HL-60 (cell line): Measurements from ENCODE around the gene IFT52.

Source experiments
- GABPA ChIP-seq: IDR thresholded peaks from 2 replicates; pipeline ENCODE4 v1.6.1; 2012; ENCODE audit warnings: low read depth
- POLR2AphosphoS5 ChIP-seq: IDR thresholded peaks from 2 replicates; pipeline ENCODE4 v1.6.1; 2012; ENCODE audit warnings: low read depth
- TF ChIP-seq, protein P1 (sequence below): IDR thresholded peaks from one replicate; pipeline ENCODE4 v1.5.1; 2011; ENCODE audit warnings: low read length, control low read depth, inconsistent platforms; ENCODE audit not compliant: insufficient read depth
- TF ChIP-seq, protein P2 (sequence below): IDR thresholded peaks from 2 replicates; pipeline ENCODE4 v1.6.1; 2012; ENCODE audit warnings: low read depth; ENCODE audit not compliant: insufficient replicate concordance

DNA sequence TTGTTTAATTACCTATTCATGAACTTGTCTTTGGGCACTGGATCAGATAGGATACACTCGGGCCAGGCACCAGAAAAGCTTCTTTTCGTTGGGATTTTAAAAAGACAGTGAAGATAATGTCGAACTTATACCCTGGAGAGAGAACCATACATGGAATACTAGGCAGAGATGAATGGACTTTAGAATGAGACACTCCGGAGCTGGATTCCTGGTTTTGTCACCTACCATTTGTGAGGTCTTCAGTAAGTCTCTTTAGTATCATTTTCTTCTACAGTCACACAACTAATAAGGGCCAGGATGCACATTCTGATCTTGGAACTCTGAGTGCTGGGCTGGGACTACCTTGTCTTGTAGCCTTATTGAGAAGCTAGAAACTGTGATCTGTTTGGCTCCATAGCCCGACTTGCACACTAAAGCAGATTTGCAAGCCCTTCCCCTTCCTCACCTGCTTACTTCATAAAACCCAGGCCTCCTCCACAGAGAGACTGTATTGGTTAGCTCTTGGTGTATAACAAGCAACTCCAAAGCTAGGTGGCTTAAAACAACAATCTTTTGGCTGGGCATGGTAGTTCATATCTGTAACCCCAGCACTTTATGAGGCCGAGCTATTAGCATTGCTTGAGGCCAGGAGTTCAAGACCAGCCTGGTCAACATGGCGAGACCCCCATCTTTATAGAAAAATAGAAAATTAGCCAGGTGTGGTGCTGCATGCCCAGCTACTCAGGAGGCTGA, 7.4 kb upstream of the IFT52 start:
- TF ChIP-seq, protein P1, sequence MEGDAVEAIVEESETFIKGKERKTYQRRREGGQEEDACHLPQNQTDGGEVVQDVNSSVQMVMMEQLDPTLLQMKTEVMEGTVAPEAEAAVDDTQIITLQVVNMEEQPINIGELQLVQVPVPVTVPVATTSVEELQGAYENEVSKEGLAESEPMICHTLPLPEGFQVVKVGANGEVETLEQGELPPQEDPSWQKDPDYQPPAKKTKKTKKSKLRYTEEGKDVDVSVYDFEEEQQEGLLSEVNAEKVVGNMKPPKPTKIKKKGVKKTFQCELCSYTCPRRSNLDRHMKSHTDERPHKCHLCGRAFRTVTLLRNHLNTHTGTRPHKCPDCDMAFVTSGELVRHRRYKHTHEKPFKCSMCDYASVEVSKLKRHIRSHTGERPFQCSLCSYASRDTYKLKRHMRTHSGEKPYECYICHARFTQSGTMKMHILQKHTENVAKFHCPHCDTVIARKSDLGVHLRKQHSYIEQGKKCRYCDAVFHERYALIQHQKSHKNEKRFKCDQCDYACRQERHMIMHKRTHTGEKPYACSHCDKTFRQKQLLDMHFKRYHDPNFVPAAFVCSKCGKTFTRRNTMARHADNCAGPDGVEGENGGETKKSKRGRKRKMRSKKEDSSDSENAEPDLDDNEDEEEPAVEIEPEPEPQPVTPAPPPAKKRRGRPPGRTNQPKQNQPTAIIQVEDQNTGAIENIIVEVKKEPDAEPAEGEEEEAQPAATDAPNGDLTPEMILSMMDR: no peak
- TF ChIP-seq, protein P2, sequence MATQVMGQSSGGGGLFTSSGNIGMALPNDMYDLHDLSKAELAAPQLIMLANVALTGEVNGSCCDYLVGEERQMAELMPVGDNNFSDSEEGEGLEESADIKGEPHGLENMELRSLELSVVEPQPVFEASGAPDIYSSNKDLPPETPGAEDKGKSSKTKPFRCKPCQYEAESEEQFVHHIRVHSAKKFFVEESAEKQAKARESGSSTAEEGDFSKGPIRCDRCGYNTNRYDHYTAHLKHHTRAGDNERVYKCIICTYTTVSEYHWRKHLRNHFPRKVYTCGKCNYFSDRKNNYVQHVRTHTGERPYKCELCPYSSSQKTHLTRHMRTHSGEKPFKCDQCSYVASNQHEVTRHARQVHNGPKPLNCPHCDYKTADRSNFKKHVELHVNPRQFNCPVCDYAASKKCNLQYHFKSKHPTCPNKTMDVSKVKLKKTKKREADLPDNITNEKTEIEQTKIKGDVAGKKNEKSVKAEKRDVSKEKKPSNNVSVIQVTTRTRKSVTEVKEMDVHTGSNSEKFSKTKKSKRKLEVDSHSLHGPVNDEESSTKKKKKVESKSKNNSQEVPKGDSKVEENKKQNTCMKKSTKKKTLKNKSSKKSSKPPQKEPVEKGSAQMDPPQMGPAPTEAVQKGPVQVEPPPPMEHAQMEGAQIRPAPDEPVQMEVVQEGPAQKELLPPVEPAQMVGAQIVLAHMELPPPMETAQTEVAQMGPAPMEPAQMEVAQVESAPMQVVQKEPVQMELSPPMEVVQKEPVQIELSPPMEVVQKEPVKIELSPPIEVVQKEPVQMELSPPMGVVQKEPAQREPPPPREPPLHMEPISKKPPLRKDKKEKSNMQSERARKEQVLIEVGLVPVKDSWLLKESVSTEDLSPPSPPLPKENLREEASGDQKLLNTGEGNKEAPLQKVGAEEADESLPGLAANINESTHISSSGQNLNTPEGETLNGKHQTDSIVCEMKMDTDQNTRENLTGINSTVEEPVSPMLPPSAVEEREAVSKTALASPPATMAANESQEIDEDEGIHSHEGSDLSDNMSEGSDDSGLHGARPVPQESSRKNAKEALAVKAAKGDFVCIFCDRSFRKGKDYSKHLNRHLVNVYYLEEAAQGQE: no peak
- TF ChIP-seq POLR2AphosphoS5 (no peak), GABPA (no peak; the same call in 1 of the 2 replicates)
